HepG2 (cell line): ENCODE data around the gene FAT1. TPM values are rescaled to one million over a fixed set of nuclear protein-coding genes. Genes with fewer than 3 reads are reported as not detected.

Experiments used
- ATAC-seq: fragments of 200-7000 bp; cut with Tn5 transposase; 3 replicates; pipeline ENCODE4 v1.9.1; 2020; ENCODE audit warnings: mild to moderate bottlenecking, moderate library complexity
- BruUV-seq: library from RNA; stranded (reverse); fragments of 400-500 nt; replicated peaks from 2 replicates; lab custom pipeline; 2021; lab: Mats Ljungman, UMichigan
- CTCF ChIA-PET: fragments of 300-600 bp; formaldehyde crosslinking; extraction: SDS; loops from one replicate; lab custom pipeline; 2021; ENCODE audit warnings: low total read pairs, inconsistent platforms, low intra/inter-chr PET ratio; lab: Yijun Ruan, JAX
- POLR2A ChIA-PET: fragments of 350-600 bp; sonication (Branson Sonifier 250); formaldehyde crosslinking; loops from one replicate; lab custom pipeline; 2020; ENCODE audit warnings: antibody characterized with exemption, inconsistent platforms; lab: Yijun Ruan, JAX
- DNase-seq: peaks from one replicate; pipeline ENCODE4 v3.0.0-alpha.2; 2015; ENCODE audit warnings: low spot score
- FAIRE-seq: peaks from 3 replicates; lab custom pipeline; 2011; peaks lifted over from hg19 to GRCh38; lab: Jason Lieb, UNC
- H2AFZ ChIP-seq: one replicate; pipeline ENCODE4 v1.6.1; 2011; ENCODE audit warnings: low read length, inconsistent platforms
- H3K27ac ChIP-seq: fragments of 300-600 bp; 3 replicates; pipeline ENCODE4 v1.8.0; 2011; ENCODE audit warnings: mixed run types, mild to moderate bottlenecking, mixed read lengths, low read length, inconsistent platforms; ENCODE audit not compliant: insufficient read depth; ENCODE audit errors: extremely low read length
- H3K27me3 ChIP-seq, 2 experiments: fragments of 200-600 bp in 1 of 2; 2 replicates in 1 of 2; 3 replicates in 1 of 2; pipeline versions ENCODE4 v1.6.0 to v1.8.0; 2011; ENCODE audit warnings: low read length in 2 of 2, mild to moderate bottlenecking in 2 of 2, moderate library complexity in 2 of 2, inconsistent platforms in 1 of 2; ENCODE audit not compliant: insufficient read depth in 2 of 2, control insufficient read depth in 1 of 2
- H3K36me3 ChIP-seq, 2 experiments: fragments of 200-600 bp in 1 of 2; replicated peaks in 1 of 2; 2 replicates in 1 of 2; 3 replicates in 1 of 2; pipeline versions ENCODE4 v1.5.1 to v1.8.0; 2011; ENCODE audit warnings: low read length in 2 of 2, inconsistent platforms in 1 of 2; ENCODE audit not compliant: insufficient read depth in 2 of 2, control insufficient read depth in 1 of 2
- H3K4me1 ChIP-seq: 2 replicates; pipeline ENCODE4 v1.5.1; 2012; ENCODE audit warnings: low read length, inconsistent platforms; ENCODE audit not compliant: insufficient read depth
- H3K4me2 ChIP-seq: 2 replicates; pipeline ENCODE4 v1.6.0; 2011; ENCODE audit warnings: low read depth, low read length, inconsistent platforms
- H3K4me3 ChIP-seq, 3 experiments: fragments of 200-600 bp in 1 of 3; sonication (generic), shearing (Covaris generic) in 1 of 3; replicated peaks in 1 of 3; 2 replicates each; pipeline ENCODE4 v1.5.1; 2011 to 2016; ENCODE audit warnings: low read length in 3 of 3, inconsistent platforms in 2 of 3, low read depth in 2 of 3, mild to moderate bottlenecking in 2 of 3, control low read depth in 1 of 3, mixed read lengths in 1 of 3; ENCODE audit not compliant: insufficient read depth in 1 of 3
- H3K79me2 ChIP-seq: one replicate; pipeline ENCODE4 v1.6.1; 2011; ENCODE audit warnings: low read length, inconsistent platforms; ENCODE audit not compliant: insufficient read depth
- H3K9ac ChIP-seq: 2 replicates; pipeline ENCODE4 v1.6.0; 2011; ENCODE audit warnings: mild to moderate bottlenecking, low read depth, low read length, inconsistent platforms; ENCODE audit not compliant: insufficient read depth
- H3K9me3 ChIP-seq: 2 replicates; pipeline ENCODE4 v1.5.1; 2012; ENCODE audit warnings: mild to moderate bottlenecking, low read length
- H4K20me1 ChIP-seq: 2 replicates; pipeline ENCODE4 v1.6.0; 2011; ENCODE audit warnings: inconsistent platforms, mild to moderate bottlenecking, low read length, moderate library complexity; ENCODE audit not compliant: insufficient read depth
- RARG ChIP-seq: sonication (generic); formaldehyde crosslinking; IDR thresholded peaks from 2 replicates; pipeline ENCODE4 v1.4.0; 2020; ENCODE audit warnings: low read depth, mild to moderate bottlenecking, missing genetic modification reagents
- SMAD9 ChIP-seq: sonication (generic); formaldehyde crosslinking; IDR thresholded peaks from 2 replicates; pipeline ENCODE4 v1.5.1; 2020; ENCODE audit warnings: mild to moderate bottlenecking, missing genetic modification reagents
- ZC3H4 ChIP-seq: sonication (generic); formaldehyde crosslinking; IDR thresholded peaks from 2 replicates; pipeline ENCODE4 v1.4.0; 2020; ENCODE audit warnings: missing genetic modification reagents, borderline replicate concordance
- ZNF251 ChIP-seq: sonication (generic); formaldehyde crosslinking; IDR thresholded peaks from 2 replicates; pipeline ENCODE4 v1.9.0; 2021; ENCODE audit warnings: mild to moderate bottlenecking, missing genetic modification reagents
- ZNF33A ChIP-seq: sonication (generic); formaldehyde crosslinking; IDR thresholded peaks from 2 replicates; pipeline ENCODE4 v1.5.1; 2020; ENCODE audit warnings: missing genetic modification reagents, mild to moderate bottlenecking, moderate library complexity, borderline replicate concordance
- ZNF556 ChIP-seq: sonication (generic); formaldehyde crosslinking; IDR thresholded peaks from 2 replicates; pipeline ENCODE4 v1.4.0; 2020; ENCODE audit warnings: mild to moderate bottlenecking, missing genetic modification reagents, borderline replicate concordance
- WGBS: methylation state at CpG from one replicate; pipeline ENCODE4 v1.1.6; 2017; ENCODE audit warnings: low lambda C conversion rate; 5-methylcytosine and 5-hydroxymethylcytosine counted together
- in situ Hi-C: cut with HindIII; loops from 2 replicates; pipeline ENCODE4 v1.10.0; 2017; ENCODE audit warnings: low pct_unique_long_range_greater_than_20kb; ENCODE audit not compliant: extremely low pct_ligation_motif_present
- intact Hi-C: fragments of 100-400 bp; cut with micrococcal nuclease; formaldehyde crosslinking; loops from one replicate; pipeline ENCODE4 v1.10.0; 2022; ENCODE audit not compliant: unreplicated experiment
- polyA plus RNA-seq, 8 experiments: library from polyadenylated mRNA; depleted of rRNA in 3 of 8; stranded (reverse) in 7 of 8; unstranded in 1 of 8; fragments of >200 nt; fragmentation: Illumina TruSeq in 4 of 8; extraction: Trizol in 4 of 8; gene quantifications; 2 replicates each; pipeline versions ENCODE4 v1.2.1 to v1.2.3, GENCODE V29; 2011 to 2016; ENCODE audit warnings: low read depth in 4 of 8, missing spikeins in 1 of 8, mixed read lengths in 1 of 8; ENCODE audit not compliant: insufficient read depth in 1 of 8
- total RNA-seq, 5 experiments: library from RNA; depleted of rRNA; stranded (reverse); fragments of >200 nt; fragmentation: Illumina TruSeq; extraction: Trizol; gene quantifications; 2 replicates each; pipeline ENCODE4 v1.2.3, GENCODE V29; 2016; ENCODE audit warnings: low read depth in 1 of 5
- TF ChIP-seq, protein P1 (sequence below): sonication (generic); formaldehyde crosslinking; IDR thresholded peaks from 2 replicates; pipeline ENCODE4 v1.9.0; 2021; ENCODE audit warnings: missing genetic modification reagents, borderline replicate concordance

The FAT1 gene
- total and polyA plus RNA-seq, 2 of the 13 experiments (the other 11 are each of a cell fraction or from before 2014, with no cell fraction given), result 185 to 216 TPM

DNA sequence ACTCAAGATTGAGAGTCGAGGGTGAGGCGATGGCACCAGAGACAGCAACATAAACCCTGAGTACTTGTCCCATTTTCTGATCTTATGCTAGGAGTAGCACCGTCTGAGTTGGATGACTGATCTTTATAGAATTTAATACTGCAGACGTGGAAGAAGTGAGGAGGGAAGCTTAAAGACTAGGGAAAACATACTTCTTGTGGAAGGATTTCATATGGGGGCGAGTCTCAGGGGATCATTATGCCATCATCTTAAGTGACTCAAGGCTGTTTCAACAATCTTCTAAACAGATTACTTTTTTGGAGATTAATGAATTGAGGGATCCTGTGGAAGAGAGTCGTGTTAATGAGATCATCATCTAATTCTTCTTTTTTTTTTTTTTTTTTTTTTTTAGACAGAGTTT is 17.2 kb upstream of the FAT1 start:
- WGBS, result 82% methylated on average over 6 of the region's 6 CpGs
- Histone ChIP-seq H2AFZ (no peak overlapping the region), H3K27me3 (no peaks in the 10 kb centered on the region), H3K36me3 (no peaks in the 10 kb centered on the region), H3K9me3 (no peaks in the 10 kb centered on the region), H4K20me1 (no peaks in the 10 kb centered on the region), H3K4me3 (no peak overlapping the region), H3K27ac (no peak overlapping the region), H3K4me1 (peaks cover 46% of the 10 kb centered on the region), H3K4me2 (no peak overlapping the region), H3K79me2 (no peaks in the 10 kb centered on the region), H3K9ac (no peak overlapping the region)
- ChIA-PET POLR2A (no interaction called here), CTCF (no interaction called here)
- no peak for FAIRE-seq
- BruUV-seq, result no TSS peak
- intact Hi-C loops (no loop called here), in situ Hi-C loops (loop anchor here (25.0 kb wide), 1 partner anchor 196 kb away; no protein-coding TSS in a partner anchor)
- no peak for DNase-seq
- TF ChIP-seq SMAD9 (CRISPR knock-in tag), result no peak
- no peak for TF ChIP-seq ZNF556
- no peak for TF ChIP-seq ZNF33A (CRISPR knock-in tag)
- TF ChIP-seq ZC3H4 (CRISPR knock-in tag), result no peak
- TF ChIP-seq, protein P1, sequence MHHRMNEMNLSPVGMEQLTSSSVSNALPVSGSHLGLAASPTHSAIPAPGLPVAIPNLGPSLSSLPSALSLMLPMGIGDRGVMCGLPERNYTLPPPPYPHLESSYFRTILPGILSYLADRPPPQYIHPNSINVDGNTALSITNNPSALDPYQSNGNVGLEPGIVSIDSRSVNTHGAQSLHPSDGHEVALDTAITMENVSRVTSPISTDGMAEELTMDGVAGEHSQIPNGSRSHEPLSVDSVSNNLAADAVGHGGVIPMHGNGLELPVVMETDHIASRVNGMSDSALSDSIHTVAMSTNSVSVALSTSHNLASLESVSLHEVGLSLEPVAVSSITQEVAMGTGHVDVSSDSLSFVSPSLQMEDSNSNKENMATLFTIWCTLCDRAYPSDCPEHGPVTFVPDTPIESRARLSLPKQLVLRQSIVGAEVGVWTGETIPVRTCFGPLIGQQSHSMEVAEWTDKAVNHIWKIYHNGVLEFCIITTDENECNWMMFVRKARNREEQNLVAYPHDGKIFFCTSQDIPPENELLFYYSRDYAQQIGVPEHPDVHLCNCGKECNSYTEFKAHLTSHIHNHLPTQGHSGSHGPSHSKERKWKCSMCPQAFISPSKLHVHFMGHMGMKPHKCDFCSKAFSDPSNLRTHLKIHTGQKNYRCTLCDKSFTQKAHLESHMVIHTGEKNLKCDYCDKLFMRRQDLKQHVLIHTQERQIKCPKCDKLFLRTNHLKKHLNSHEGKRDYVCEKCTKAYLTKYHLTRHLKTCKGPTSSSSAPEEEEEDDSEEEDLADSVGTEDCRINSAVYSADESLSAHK (CRISPR knock-in tag), result no peak
- no peak for TF ChIP-seq RARG (CRISPR knock-in tag)
- TF ChIP-seq ZNF251, result no peak
- ATAC-seq, result no peak
